HEK293T (cell line): ENCODE measurements around the gene TPSAB1.

ENCODE experiments used
- ARNT ChIP-seq: fragments of 450-650 bp; IDR thresholded peaks from 2 replicates; pipeline ENCODE4 v1.6.1; 2017; ENCODE audit warnings: mild to moderate bottlenecking
- BHLHE40 ChIP-seq: fragments of 450-650 bp; IDR thresholded peaks from 2 replicates; pipeline ENCODE4 v1.6.1; 2016; ENCODE audit warnings: mild to moderate bottlenecking, moderate library complexity, borderline replicate concordance
- CTBP1 ChIP-seq: fragments of 450-650 bp; IDR thresholded peaks from 2 replicates; pipeline ENCODE4 v1.6.1; 2016; ENCODE audit warnings: borderline replicate concordance
- ELF4 ChIP-seq: fragments of 450-650 bp; IDR thresholded peaks from 2 replicates; pipeline ENCODE4 v1.6.1; 2017; ENCODE audit warnings: antibody characterized with exemption
- FOXK2 ChIP-seq: fragments of 450-650 bp; IDR thresholded peaks from 2 replicates; pipeline ENCODE4 v1.6.1; 2016; ENCODE audit warnings: mild to moderate bottlenecking
- FOXM1 ChIP-seq: fragments of 450-650 bp; IDR thresholded peaks from 2 replicates; pipeline ENCODE4 v1.6.1; 2017; ENCODE audit warnings: mild to moderate bottlenecking, borderline replicate concordance
- HDGF ChIP-seq: fragments of 450-650 bp; IDR thresholded peaks from 2 replicates; pipeline ENCODE4 v1.6.1; 2017; ENCODE audit warnings: antibody characterized with exemption, borderline replicate concordance
- NFRKB ChIP-seq: fragments of 450-650 bp; IDR thresholded peaks from 2 replicates; pipeline ENCODE4 v1.6.1; 2016; ENCODE audit warnings: mild to moderate bottlenecking, moderate library complexity
- PKNOX1 ChIP-seq: fragments of 450-650 bp; IDR thresholded peaks from 2 replicates; pipeline ENCODE4 v1.6.1; 2016
- SP1 ChIP-seq: fragments of 450-650 bp; IDR thresholded peaks from 2 replicates; pipeline ENCODE4 v1.6.1; 2017

- no peak for TF ChIP-seq BHLHE40
- no peak for TF ChIP-seq ARNT
- TF ChIP-seq FOXM1: no peak
- no peak for TF ChIP-seq NFRKB
- no peak for TF ChIP-seq FOXK2
- TF ChIP-seq SP1: no peak
- TF ChIP-seq CTBP1: no peak
- TF ChIP-seq ELF4: no peak
- TF ChIP-seq PKNOX1: no peak
- TF ChIP-seq HDGF: no peak
Observed at GRCh38 chr16:1291576-1291974, 51.1 kb downstream of the TPSAB1 start.
